HepG2 (cell line): Measurements from ENCODE around the gene SPINDOC. TPM values are rescaled to one million over a fixed set of nuclear protein-coding genes. Genes with fewer than 3 reads are reported as not detected.

Source experiments
- ARID4A ChIP-seq: sonication (generic); formaldehyde crosslinking; IDR thresholded peaks from 2 replicates; pipeline ENCODE4 v1.5.0; 2020; ENCODE audit warnings: mild to moderate bottlenecking, missing genetic modification reagents, borderline replicate concordance
- HMGXB4 ChIP-seq, 2 experiments: sonication (generic) in 1 of 2; formaldehyde crosslinking in 1 of 2; IDR thresholded peaks; 2 replicates each; pipeline versions ENCODE4 v1.4.0 to v1.6.1; 2018 to 2020; ENCODE audit warnings: missing genetic modification reagents in 2 of 2, borderline replicate concordance in 1 of 2, low read depth in 1 of 2, mild to moderate bottlenecking in 1 of 2, missing biosample characterization in 1 of 2
- NR2F1 ChIP-seq, 2 experiments: fragments of 450-650 bp in 1 of 2; formaldehyde crosslinking in 1 of 2; IDR thresholded peaks; 2 replicates each; pipeline versions ENCODE4 v1.5.0 to v1.6.1; 2016 to 2020; ENCODE audit warnings: mild to moderate bottlenecking in 1 of 2, missing compliant biosample characterization in 1 of 2, missing genetic modification reagents in 1 of 2, moderate library complexity in 1 of 2
- PCBP2 ChIP-seq: fragments of 200-400 bp; formaldehyde crosslinking; optimal IDR thresholded peaks from 2 replicates; pipeline ENCODE3; 2018; ENCODE audit warnings: low read length, low read depth; ENCODE audit not compliant: poor library complexity, severe bottlenecking
- TBX2 ChIP-seq: sonication (generic); formaldehyde crosslinking; IDR thresholded peaks from 2 replicates; pipeline ENCODE4 v1.5.0; 2020; ENCODE audit warnings: missing genetic modification reagents, mild to moderate bottlenecking, borderline replicate concordance
- ZNF138 ChIP-seq: sonication (generic); formaldehyde crosslinking; IDR thresholded peaks from 2 replicates; pipeline ENCODE4 v1.5.0; 2020; ENCODE audit warnings: mild to moderate bottlenecking, low read depth, missing genetic modification reagents
- ZNF143 ChIP-seq: sonication (generic); formaldehyde crosslinking; IDR thresholded peaks from 2 replicates; pipeline ENCODE4 v1.4.0; 2020; ENCODE audit warnings: missing genetic modification reagents
- ZNF362 ChIP-seq: sonication (generic); formaldehyde crosslinking; IDR thresholded peaks from 2 replicates; pipeline ENCODE4 v1.4.0; 2020; ENCODE audit warnings: missing genetic modification reagents, mild to moderate bottlenecking, borderline replicate concordance
- ZNF513 ChIP-seq: sonication (generic); formaldehyde crosslinking; conservative IDR thresholded peaks from 2 replicates; pipeline ENCODE4 v1.5.0; 2020; ENCODE audit warnings: missing genetic modification reagents
- ZNF605 ChIP-seq: sonication (generic); formaldehyde crosslinking; IDR thresholded peaks from 2 replicates; pipeline ENCODE4 v1.8.0; 2022; ENCODE audit warnings: mild to moderate bottlenecking, missing genetic modification reagents
- ZNF891 ChIP-seq: sonication (generic); formaldehyde crosslinking; IDR thresholded peaks from 2 replicates; pipeline ENCODE4 v1.5.0; 2020; ENCODE audit warnings: mild to moderate bottlenecking, missing genetic modification reagents
- ZSCAN21 ChIP-seq: sonication (generic); formaldehyde crosslinking; IDR thresholded peaks from 2 replicates; pipeline ENCODE4 v1.8.0; 2022; ENCODE audit warnings: mild to moderate bottlenecking, missing genetic modification reagents, moderate library complexity, borderline replicate concordance
- ZSCAN31 ChIP-seq: sonication (generic); formaldehyde crosslinking; IDR thresholded peaks from 2 replicates; pipeline ENCODE4 v1.5.0; 2020; ENCODE audit warnings: low read depth, mild to moderate bottlenecking, missing genetic modification reagents
- polyA plus RNA-seq, 8 experiments: library from polyadenylated mRNA; depleted of rRNA in 3 of 8; stranded (reverse) in 7 of 8; unstranded in 1 of 8; fragments of >200 nt; fragmentation: Illumina TruSeq in 4 of 8; extraction: Trizol in 4 of 8; gene quantifications; 2 replicates each; pipeline versions ENCODE4 v1.2.1 to v1.2.3, GENCODE V29; 2011 to 2016; ENCODE audit warnings: low read depth in 4 of 8, missing spikeins in 1 of 8, mixed read lengths in 1 of 8; ENCODE audit not compliant: insufficient read depth in 1 of 8
- total RNA-seq, 5 experiments: library from RNA; depleted of rRNA; stranded (reverse); fragments of >200 nt; fragmentation: Illumina TruSeq; extraction: Trizol; gene quantifications; 2 replicates each; pipeline ENCODE4 v1.2.3, GENCODE V29; 2016; ENCODE audit warnings: low read depth in 1 of 5
- TF ChIP-seq, protein P1 (sequence below): sonication (generic); formaldehyde crosslinking; IDR thresholded peaks from 2 replicates; pipeline ENCODE4 v1.4.0; 2020; ENCODE audit warnings: missing genetic modification reagents

Gene SPINDOC
- total and polyA plus RNA-seq, 2 of the 13 experiments (the other 11 are each of a cell fraction or from before 2014, with no cell fraction given) = 21.4 to 29.9 TPM

GRCh38 chr11:63837027-63837688 is 23.9 kb downstream of the SPINDOC start (continued):
- TF ChIP-seq, protein P1, sequence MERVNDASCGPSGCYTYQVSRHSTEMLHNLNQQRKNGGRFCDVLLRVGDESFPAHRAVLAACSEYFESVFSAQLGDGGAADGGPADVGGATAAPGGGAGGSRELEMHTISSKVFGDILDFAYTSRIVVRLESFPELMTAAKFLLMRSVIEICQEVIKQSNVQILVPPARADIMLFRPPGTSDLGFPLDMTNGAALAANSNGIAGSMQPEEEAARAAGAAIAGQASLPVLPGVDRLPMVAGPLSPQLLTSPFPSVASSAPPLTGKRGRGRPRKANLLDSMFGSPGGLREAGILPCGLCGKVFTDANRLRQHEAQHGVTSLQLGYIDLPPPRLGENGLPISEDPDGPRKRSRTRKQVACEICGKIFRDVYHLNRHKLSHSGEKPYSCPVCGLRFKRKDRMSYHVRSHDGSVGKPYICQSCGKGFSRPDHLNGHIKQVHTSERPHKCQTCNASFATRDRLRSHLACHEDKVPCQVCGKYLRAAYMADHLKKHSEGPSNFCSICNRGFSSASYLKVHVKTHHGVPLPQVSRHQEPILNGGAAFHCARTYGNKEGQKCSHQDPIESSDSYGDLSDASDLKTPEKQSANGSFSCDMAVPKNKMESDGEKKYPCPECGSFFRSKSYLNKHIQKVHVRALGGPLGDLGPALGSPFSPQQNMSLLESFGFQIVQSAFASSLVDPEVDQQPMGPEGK (CRISPR knock-in tag) = peak; percentile 33; the same call in 1 of the 2 replicates
- TF ChIP-seq ZNF143 (CRISPR knock-in tag) (no peak), ZNF605 (CRISPR knock-in tag) (peak; percentile 35; the same call in 1 of the 2 replicates), ZNF891 (CRISPR knock-in tag) (no peak), ZNF362 (CRISPR knock-in tag) (no peak), ZNF138 (CRISPR knock-in tag) (0 out of 2 replicates have a peak, but pooled peaks have one; percentile 53), ZSCAN31 (0 out of 2 replicates have a peak, but pooled peaks have one; percentile 40), PCBP2 (no peak), ZNF513 (no peak), HMGXB4 (CRISPR knock-in tag; IDR thresholded peaks at IDR 0.05; ENCODE audit: borderline replicate concordance in 1 of 2, low read depth in 1 of 2) (peak in 1 of 2 experiments; percentile 52; a peak in 2 of 4 replicates), TBX2 (CRISPR knock-in tag) (peak; percentile 46; the same call in 1 of the 2 replicates), ZSCAN21 (CRISPR knock-in tag) (peak; percentile 56; the same call in 1 of the 2 replicates), NR2F1 (CRISPR knock-in tag; IDR thresholded peaks at IDR 0.05) (no peak), ARID4A (CRISPR knock-in tag) (peak; percentile 41; the same call in 1 of the 2 replicates)
